HepG2 (cell line): ENCODE measurements around the gene CA6. TPM values are rescaled to one million over a fixed set of nuclear protein-coding genes. Genes with fewer than 3 reads are reported as not detected.

Experiments
- HMG20A ChIP-seq: IDR thresholded peaks from 2 replicates; pipeline ENCODE4 v1.6.1; 2016; ENCODE audit warnings: borderline replicate concordance
- SMAD1 ChIP-seq: sonication (generic); formaldehyde crosslinking; IDR thresholded peaks from 2 replicates; pipeline ENCODE4 v1.4.0; 2020; ENCODE audit warnings: missing genetic modification reagents, low read depth, mild to moderate bottlenecking, borderline replicate concordance
- TEAD3 ChIP-seq: optimal IDR thresholded peaks from 2 replicates; pipeline ENCODE3; 2016; ENCODE audit warnings: borderline replicate concordance
- ZBTB7B ChIP-seq: sonication (generic); formaldehyde crosslinking; IDR thresholded peaks from 2 replicates; pipeline ENCODE4 v1.4.0; 2020; ENCODE audit warnings: missing genetic modification reagents
- ZFP41 ChIP-seq: sonication (generic); formaldehyde crosslinking; IDR thresholded peaks from 2 replicates; pipeline ENCODE4 v1.4.0; 2020; ENCODE audit warnings: mild to moderate bottlenecking, missing genetic modification reagents, borderline replicate concordance
- ZNF121 ChIP-seq: sonication (generic); formaldehyde crosslinking; IDR thresholded peaks from 2 replicates; pipeline ENCODE4 v1.5.0; 2020; ENCODE audit warnings: mild to moderate bottlenecking, missing genetic modification reagents
- ZNF34 ChIP-seq: sonication (generic); formaldehyde crosslinking; IDR thresholded peaks from 2 replicates; pipeline ENCODE4 v1.4.0; 2020; ENCODE audit warnings: mild to moderate bottlenecking, missing genetic modification reagents, borderline replicate concordance
- ZNF382 ChIP-seq: sonication (generic); formaldehyde crosslinking; IDR thresholded peaks from 2 replicates; pipeline ENCODE4 v1.5.0; 2020; ENCODE audit warnings: missing genetic modification reagents, mild to moderate bottlenecking, borderline replicate concordance
- ZNF660 ChIP-seq: sonication (generic); formaldehyde crosslinking; IDR thresholded peaks from 2 replicates; pipeline ENCODE4 v1.5.1; 2020; ENCODE audit warnings: mild to moderate bottlenecking, low read depth, missing genetic modification reagents, borderline replicate concordance
- polyA plus RNA-seq, 8 experiments: library from polyadenylated mRNA; depleted of rRNA in 3 of 8; stranded (reverse) in 7 of 8; unstranded in 1 of 8; fragments of >200 nt; fragmentation: Illumina TruSeq in 4 of 8; extraction: Trizol in 4 of 8; gene quantifications; 2 replicates each; pipeline versions ENCODE4 v1.2.1 to v1.2.3, GENCODE V29; 2011 to 2016; ENCODE audit warnings: low read depth in 4 of 8, missing spikeins in 1 of 8, mixed read lengths in 1 of 8; ENCODE audit not compliant: insufficient read depth in 1 of 8
- total RNA-seq, 5 experiments: library from RNA; depleted of rRNA; stranded (reverse); fragments of >200 nt; fragmentation: Illumina TruSeq; extraction: Trizol; gene quantifications; 2 replicates each; pipeline ENCODE4 v1.2.3, GENCODE V29; 2016; ENCODE audit warnings: low read depth in 1 of 5
- TF ChIP-seq, protein P1 (sequence below): sonication (generic); formaldehyde crosslinking; IDR thresholded peaks from 2 replicates; pipeline ENCODE4 v1.4.0; 2020; ENCODE audit warnings: missing genetic modification reagents, borderline replicate concordance
- TF ChIP-seq, protein P2 (sequence below): IDR thresholded peaks from 2 replicates; pipeline ENCODE4 v1.6.1; 2016; ENCODE audit warnings: missing compliant biosample characterization, missing genetic modification reagents, borderline replicate concordance
- TF ChIP-seq, protein P3 (sequence below): sonication (generic); formaldehyde crosslinking; IDR thresholded peaks from 2 replicates; pipeline ENCODE4 v1.9.0; 2021; ENCODE audit warnings: missing genetic modification reagents, mild to moderate bottlenecking, borderline replicate concordance
- TF ChIP-seq, protein P4 (sequence below): sonication (generic); formaldehyde crosslinking; IDR thresholded peaks from 2 replicates; pipeline ENCODE4 v1.9.0; 2022; ENCODE audit warnings: low read depth, missing genetic modification reagents

Gene CA6
- total and polyA plus RNA-seq, 2 of the 13 experiments (the other 11 are each of a cell fraction or from before 2014, with no cell fraction given), result not detected

DNA sequence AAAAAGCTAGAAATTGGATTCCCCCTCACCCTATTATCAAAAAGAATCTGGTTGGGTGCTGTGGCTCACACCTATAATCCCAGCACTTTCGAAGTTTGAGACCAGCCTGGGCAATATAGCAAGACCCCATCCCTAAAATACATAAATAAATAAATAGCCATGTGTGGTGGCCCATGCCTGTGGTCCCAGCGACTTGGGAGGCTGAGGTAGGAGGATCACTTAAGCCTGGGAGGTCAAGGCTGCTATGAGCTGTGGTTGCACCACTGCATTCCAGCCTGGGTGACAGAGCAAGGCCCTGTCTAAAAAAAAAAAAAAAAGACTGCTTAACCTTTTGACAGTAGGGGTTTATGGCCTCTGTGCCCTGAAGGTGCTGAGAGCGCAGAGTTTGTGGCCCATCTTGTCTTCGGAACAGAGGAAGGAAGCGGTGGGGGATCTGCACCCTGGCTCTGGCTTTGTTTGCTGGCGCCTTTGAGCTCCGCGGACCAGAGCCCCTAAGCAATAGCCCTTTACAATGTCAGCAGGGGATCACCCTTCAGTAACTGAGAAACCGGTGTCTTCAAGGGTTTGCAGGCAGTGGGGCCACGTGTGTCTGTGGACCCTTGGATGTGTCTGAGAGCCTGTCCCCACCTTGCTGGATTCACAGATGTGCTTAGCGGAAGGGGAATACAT is 58.5 kb downstream of the CA6 start (continued):
- TF ChIP-seq, protein P1, sequence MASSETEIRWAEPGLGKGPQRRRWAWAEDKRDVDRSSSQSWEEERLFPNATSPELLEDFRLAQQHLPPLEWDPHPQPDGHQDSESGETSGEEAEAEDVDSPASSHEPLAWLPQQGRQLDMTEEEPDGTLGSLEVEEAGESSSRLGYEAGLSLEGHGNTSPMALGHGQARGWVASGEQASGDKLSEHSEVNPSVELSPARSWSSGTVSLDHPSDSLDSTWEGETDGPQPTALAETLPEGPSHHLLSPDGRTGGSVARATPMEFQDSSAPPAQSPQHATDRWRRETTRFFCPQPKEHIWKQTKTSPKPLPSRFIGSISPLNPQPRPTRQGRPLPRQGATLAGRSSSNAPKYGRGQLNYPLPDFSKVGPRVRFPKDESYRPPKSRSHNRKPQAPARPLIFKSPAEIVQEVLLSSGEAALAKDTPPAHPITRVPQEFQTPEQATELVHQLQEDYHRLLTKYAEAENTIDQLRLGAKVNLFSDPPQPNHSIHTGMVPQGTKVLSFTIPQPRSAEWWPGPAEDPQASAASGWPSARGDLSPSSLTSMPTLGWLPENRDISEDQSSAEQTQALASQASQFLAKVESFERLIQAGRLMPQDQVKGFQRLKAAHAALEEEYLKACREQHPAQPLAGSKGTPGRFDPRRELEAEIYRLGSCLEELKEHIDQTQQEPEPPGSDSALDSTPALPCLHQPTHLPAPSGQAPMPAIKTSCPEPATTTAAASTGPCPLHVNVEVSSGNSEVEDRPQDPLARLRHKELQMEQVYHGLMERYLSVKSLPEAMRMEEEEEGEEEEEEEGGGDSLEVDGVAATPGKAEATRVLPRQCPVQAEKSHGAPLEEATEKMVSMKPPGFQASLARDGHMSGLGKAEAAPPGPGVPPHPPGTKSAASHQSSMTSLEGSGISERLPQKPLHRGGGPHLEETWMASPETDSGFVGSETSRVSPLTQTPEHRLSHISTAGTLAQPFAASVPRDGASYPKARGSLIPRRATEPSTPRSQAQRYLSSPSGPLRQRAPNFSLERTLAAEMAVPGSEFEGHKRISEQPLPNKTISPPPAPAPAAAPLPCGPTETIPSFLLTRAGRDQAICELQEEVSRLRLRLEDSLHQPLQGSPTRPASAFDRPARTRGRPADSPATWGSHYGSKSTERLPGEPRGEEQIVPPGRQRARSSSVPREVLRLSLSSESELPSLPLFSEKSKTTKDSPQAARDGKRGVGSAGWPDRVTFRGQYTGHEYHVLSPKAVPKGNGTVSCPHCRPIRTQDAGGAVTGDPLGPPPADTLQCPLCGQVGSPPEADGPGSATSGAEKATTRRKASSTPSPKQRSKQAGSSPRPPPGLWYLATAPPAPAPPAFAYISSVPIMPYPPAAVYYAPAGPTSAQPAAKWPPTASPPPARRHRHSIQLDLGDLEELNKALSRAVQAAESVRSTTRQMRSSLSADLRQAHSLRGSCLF (CRISPR knock-in tag), result no peak
- TF ChIP-seq, protein P2, sequence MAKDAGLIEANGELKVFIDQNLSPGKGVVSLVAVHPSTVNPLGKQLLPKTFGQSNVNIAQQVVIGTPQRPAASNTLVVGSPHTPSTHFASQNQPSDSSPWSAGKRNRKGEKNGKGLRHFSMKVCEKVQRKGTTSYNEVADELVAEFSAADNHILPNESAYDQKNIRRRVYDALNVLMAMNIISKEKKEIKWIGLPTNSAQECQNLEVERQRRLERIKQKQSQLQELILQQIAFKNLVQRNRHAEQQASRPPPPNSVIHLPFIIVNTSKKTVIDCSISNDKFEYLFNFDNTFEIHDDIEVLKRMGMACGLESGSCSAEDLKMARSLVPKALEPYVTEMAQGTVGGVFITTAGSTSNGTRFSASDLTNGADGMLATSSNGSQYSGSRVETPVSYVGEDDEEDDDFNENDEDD, result no peak
- TF ChIP-seq, protein P3, sequence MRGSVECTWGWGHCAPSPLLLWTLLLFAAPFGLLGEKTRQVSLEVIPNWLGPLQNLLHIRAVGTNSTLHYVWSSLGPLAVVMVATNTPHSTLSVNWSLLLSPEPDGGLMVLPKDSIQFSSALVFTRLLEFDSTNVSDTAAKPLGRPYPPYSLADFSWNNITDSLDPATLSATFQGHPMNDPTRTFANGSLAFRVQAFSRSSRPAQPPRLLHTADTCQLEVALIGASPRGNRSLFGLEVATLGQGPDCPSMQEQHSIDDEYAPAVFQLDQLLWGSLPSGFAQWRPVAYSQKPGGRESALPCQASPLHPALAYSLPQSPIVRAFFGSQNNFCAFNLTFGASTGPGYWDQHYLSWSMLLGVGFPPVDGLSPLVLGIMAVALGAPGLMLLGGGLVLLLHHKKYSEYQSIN (CRISPR knock-in tag), result no peak
- TF ChIP-seq TEAD3 (peak; percentile 49), ZNF660 (CRISPR knock-in tag) (no peak), ZBTB7B (no peak), HMG20A (CRISPR knock-in tag) (no peak), ZFP41 (CRISPR knock-in tag) (no peak), ZNF34 (CRISPR knock-in tag) (no peak), SMAD1 (CRISPR knock-in tag) (no peak), ZNF382 (no peak), ZNF121 (CRISPR knock-in tag) (peak; percentile 52; the same call in 1 of the 2 replicates)
- TF ChIP-seq, protein P4, sequence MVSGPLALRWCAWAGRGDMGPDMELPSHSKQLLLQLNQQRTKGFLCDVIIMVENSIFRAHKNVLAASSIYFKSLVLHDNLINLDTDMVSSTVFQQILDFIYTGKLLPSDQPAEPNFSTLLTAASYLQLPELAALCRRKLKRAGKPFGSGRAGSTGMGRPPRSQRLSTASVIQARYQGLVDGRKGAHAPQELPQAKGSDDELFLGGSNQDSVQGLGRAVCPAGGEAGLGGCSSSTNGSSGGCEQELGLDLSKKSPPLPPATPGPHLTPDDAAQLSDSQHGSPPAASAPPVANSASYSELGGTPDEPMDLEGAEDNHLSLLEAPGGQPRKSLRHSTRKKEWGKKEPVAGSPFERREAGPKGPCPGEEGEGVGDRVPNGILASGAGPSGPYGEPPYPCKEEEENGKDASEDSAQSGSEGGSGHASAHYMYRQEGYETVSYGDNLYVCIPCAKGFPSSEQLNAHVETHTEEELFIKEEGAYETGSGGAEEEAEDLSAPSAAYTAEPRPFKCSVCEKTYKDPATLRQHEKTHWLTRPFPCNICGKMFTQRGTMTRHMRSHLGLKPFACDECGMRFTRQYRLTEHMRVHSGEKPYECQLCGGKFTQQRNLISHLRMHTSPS (CRISPR knock-in tag), result no peak
